A549 treated with CpdA at 1 μM for 4 hours (cell line): ENCODE data around the gene GINS3. TPM values are rescaled to one million over a fixed set of nuclear protein-coding genes. Genes with fewer than 3 reads are reported as not detected.

ENCODE experiments used
- total RNA-seq: library from RNA; stranded (reverse); fragments of 200-300 nt; extraction: Qiagen RNA extraction; gene quantifications from 5 replicates; pipeline ENCODE4 v1.2.3, GENCODE V29; 2022; ENCODE audit warnings: low read depth

GINS3 gene
- 22.7 to 24.8 TPM (median 23.5 TPM) in 5 replicates for total RNA-seq

DNA sequence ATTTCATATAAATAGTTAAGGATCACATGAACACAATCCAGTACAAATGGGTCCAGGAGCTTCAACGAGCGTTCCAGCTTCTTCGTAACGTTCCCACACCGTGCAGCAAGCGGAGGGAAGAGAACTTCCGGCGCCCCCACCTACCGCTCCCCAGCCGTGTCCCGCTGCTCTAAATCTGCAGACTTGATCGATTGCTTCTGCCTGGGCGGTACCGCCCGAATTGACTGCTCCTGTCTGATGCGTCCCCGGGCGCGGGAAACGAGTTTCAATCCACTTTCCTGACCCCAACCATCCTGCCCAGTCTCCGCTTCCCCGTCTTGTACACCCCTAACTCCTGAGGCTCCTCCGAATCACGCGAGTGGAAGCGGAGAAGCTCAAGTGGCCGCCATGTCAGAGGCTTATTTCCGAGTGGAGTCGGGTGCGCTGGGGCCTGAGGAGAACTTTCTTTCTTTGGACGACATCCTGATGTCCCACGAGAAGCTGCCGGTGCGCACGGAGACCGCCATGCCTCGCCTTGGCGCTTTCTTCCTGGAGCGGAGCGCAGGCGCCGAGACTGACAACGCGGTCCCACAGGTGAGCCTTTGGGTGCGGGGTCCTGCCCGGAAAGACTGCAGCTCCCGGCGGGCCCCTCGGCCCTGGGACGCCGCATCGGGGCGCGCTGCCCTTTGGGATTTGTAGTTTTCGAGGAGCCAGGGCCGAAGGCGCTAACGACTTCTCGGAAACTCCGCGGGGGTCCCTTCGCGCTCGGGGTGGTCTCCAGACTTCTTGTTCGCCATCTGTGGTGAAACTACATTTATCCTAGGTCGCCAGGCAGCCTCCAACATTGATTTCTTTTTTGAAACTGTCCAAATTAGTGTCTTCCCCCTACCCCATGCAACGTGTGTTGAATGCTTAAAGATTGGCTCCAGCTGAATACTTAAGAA is at the start of gene GINS3:
Gene GINS3 (plus strand): TSS at position 257 of the 923 bp plus-strand sequence. CDS start 131 bp downstream, at position 388.

Other genes with a start within 250 kb of the GINS3 start
- 53.0 to 70.0 TPM (median 58.1 TPM) in 5 replicates for gene CSNK2A2, start 194.4 kb upstream of the GINS3 start, total RNA-seq
- gene PRSS54, start 97.4 kb upstream of the GINS3 start, total RNA-seq, result not detected in 5 replicates
- gene NDRG4, start 107.7 kb downstream of the GINS3 start, total RNA-seq, result 25.9 to 41.4 TPM (median 29.3 TPM) in 5 replicates
- gene SETD6, start 123.0 kb downstream of the GINS3 start, total RNA-seq, result 11.8 to 17.0 TPM (median 14.8 TPM) in 5 replicates
- 127 to 182 TPM (median 134 TPM) in 5 replicates for gene CNOT1, start 237.4 kb downstream of the GINS3 start, total RNA-seq